HG03108 (cell line): ENCODE results near the gene APLF.
"Not testable (repeated sequence)": the region's sequence is repeated elsewhere in the genome, so short reads cannot be mapped to it uniquely, and the experiment has no call there.

Source experiments
- ATAC-seq: cut with Tn5 transposase; IDR thresholded peaks from one replicate; pipeline ENCODE4 v1.9.1; 2021; ENCODE audit warnings: moderate library complexity; ENCODE audit not compliant: unreplicated experiment

The APLF gene

GRCh38 chr2:68568116-68568515 lies 100.7 kb downstream of the APLF start:
- no peak for ATAC-seq

DNA sequence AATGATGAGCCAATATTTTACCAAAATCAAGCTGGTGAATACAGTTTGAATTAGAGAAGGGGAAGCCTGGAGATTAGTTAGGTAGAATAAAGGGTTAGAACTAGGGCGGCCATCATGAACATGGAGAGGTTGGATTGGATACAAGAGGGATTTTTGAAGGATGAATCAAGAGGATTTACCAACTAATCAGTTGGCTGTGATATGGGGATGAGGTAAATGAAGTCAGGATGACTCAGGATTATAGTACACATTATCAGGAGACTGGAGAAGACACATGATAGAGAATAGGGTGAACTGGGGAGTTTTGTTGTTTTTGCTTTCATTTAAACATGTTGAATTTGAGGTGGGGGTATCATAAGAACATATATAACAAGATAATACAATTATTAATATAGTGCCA lies 102.2 kb downstream of the APLF start:
- ATAC-seq, result no peak

DNA sequence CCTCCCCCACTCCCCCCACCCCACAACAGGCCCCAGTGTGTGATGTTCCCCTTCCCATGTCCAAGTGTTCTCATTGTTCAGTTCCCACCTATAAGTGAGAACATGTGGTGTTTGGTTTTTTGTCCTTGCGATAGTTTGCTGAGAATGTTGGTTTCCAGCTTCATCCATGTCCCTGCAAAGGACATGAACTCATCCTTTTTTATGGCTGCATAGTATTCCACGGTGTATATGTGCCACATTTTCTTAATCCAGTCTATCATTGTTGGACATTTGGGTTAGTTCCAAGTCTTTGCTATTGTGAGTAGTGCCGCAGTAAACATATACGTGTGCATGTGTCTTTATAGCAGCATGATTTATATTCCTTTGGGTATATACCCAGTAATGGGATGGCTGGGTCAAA lies 103.0 kb downstream of the APLF start:
- ATAC-seq, result not testable (repeated sequence)

DNA sequence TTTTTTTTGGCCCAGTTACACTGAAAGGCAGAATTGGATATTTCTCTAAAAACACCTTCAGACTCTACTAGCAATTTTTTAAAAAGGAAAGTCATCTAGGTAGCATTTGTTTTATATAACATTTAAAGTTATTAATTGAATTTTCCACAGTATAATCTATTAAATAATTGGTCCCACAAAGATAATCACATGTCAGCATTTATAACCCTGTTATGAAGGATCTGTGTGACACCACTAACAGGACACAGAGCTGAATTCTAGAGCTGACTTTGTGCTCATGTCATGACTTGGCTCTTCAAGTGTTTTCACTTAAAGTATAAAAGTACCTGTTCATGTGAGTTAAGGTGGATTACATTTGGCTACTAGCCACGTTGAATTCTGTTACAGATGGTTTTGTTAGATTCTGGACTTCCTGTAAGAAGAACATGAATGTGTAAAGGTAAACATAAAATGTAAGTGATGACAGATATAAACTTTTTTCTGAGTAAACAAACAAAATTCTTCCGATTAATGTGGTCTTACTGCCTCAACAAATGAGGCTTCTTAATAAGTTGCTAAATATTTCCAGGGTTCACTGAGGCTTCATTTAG lies 106.9 kb downstream of the APLF start:
- ATAC-seq, result no peak

GRCh38 chr2:68577183-68577582 lies 109.8 kb downstream of the APLF start:
- no peak for ATAC-seq

GRCh38 chr2:68579689-68580088 lies 112.3 kb downstream of the APLF start:
- ATAC-seq, result no peak

DNA sequence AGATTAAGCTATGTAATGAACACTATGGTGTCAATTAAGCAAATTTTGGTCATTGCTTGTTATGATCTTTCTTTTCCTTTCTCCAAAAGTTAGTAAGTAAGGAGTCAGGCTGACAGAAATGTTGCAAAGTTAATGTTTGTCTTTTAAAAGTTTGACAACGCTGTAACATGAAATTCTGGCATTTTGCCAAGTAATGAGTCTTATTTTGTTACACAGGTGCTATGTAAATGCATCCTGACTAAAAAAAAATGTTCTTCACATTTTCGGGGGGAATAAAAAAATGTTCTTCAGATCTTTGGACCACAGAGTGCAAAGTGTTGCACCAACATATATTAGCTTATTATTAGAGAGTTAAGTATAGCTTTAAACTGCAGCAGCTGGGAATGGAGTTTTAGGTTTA lies 121.2 kb downstream of the APLF start:
- no peak for ATAC-seq

- no peak for ATAC-seq
Measured at GRCh38 chr2:68589963-68590362, 122.6 kb downstream of the APLF start.

GRCh38 chr2:68590702-68591101 lies 123.3 kb downstream of the APLF start:
- no peak for ATAC-seq

- no peak for ATAC-seq
Measured at GRCh38 chr2:68591225-68591624, 123.8 kb downstream of the APLF start.

GRCh38 chr2:68594041-68594440 lies 126.7 kb downstream of the APLF start:
- no peak for ATAC-seq

DNA sequence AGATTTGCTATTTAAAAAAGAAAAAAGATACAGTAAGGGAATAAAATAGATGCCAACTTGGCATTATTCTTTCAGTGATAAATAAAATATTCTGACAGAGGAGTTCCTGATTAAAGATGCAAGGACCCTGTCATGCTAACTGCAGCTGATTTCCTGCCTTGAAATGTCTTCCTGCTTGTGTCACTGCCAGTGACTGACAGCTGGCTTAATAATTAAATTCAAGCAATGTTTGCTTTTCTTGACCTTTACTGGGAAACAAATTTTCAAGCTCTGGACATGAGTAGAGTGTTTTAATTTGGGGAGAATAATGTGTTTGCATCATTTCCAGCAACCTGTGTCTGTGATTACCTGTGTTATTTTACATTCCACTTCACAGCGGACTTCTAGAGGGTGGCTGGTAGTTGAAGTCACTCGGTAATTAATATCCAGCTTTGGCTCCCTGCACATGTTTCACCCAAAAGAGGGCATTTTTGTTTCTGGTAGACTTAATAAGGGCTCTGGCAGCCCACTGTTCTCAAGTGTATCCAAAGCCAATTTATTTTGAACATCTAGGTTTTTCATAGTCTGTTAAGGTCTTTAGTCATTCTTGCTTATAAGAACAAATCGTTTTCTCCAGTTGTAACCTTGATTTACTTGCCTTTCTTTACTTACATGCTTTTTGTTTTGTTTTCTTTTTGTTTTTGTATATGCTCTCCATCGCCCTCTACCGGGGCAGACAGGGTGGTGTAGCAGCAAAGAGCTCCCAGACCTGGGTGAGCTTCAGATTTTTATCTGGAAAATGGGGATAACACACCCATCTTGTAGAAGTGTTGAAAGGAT lies 127.5 kb downstream of the APLF start:
- no peak for ATAC-seq

- ATAC-seq, result not testable (repeated sequence)
Measured at GRCh38 chr2:68595493-68595785, 128.1 kb downstream of the APLF start.

DNA sequence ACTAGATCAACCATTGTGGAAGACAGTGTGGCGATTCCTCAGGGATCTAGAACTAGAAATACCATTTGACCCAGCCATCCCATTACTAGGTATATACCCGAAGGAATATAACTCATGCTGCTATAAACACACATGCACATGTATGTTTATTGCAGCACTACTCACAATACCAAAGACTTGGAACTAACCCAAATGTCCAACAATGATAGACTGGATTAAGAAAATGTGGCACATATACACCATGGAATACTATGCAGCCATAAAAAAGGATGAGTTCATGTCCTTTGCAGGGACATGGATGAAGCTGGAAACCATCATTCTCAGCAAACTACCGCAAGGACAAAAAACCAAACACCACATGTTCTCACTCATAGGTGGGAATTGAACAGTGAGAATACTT lies 133.1 kb downstream of the APLF start:
- ATAC-seq, result not testable (repeated sequence)

- no peak for ATAC-seq
Measured at GRCh38 chr2:68603059-68603458, 135.7 kb downstream of the APLF start.

DNA sequence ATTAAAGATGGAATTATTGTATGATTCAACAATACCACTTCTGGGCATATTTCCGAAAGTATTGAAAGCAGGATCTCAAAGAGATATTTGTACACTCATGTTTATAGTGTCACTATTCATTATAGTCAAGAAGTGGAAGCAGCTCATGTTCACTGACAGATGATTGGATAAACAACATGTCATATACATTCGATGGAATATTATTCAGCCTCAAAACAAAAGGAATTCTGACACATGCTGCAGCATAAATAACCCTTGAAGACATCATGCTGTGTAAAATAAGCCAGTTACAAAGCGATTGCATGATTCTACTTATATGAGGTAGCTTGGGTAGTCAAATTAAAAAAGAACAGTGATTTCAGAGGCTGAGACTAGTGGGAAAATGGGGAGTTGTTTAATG lies 136.7 kb downstream of the APLF start:
- no peak for ATAC-seq

GRCh38 chr2:68605939-68606338 lies 138.6 kb downstream of the APLF start:
- no peak for ATAC-seq

DNA sequence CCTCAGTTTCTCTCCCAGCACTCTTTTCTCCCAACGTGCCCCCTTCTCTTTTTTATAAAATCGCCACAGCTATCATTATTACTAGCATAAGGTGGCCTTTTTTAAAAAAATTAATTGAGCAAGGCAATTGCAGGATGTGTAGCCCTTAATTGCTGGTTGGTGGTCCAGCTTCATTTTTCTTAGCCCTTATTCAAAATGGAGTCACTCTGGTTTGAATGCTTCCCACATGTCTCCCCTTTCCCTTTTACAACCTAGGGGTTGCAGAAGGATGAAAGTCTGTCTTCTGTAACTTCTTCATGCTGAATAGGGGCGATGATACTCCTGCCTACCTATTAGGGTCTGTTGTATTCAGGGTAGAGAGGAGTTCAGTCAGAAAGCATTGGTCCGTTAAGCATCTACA lies 139.4 kb downstream of the APLF start:
- ATAC-seq, result no peak

GRCh38 chr2:68607837-68608236 lies 140.5 kb downstream of the APLF start:
- ATAC-seq, result no peak

- no peak for ATAC-seq
Measured at GRCh38 chr2:68612765-68613519, 145.6 kb downstream of the APLF start.

GRCh38 chr2:68620772-68621171 lies 153.4 kb downstream of the APLF start:
- no peak for ATAC-seq

- ATAC-seq, result no peak
Measured at GRCh38 chr2:68623820-68624219, 156.4 kb downstream of the APLF start.
